ENCODE data around the gene KIAA0232.

GRCh38 chr4:6834867-6835266 is 52.3 kb downstream of the KIAA0232 start:
- TF ChIP-seq CTCF (IDR thresholded peaks at IDR 0.05; ENCODE audit: low read depth, low read length), result no peak
- no peak for TF ChIP-seq POLR2A (IDR thresholded peaks at IDR 0.05; ENCODE audit: extremely low read depth, insufficient read length)

Data from NB4 (cell line).